Ishikawa (cell line): ENCODE data around the gene CPNE1.

Source experiments
- CEBPB ChIP-seq: IDR thresholded peaks from 2 replicates; pipeline ENCODE4 v1.6.1; 2012
- NFIC ChIP-seq: IDR thresholded peaks from 2 replicates; pipeline ENCODE4 v1.6.1; 2012
- RAD21 ChIP-seq: IDR thresholded peaks from 2 replicates; pipeline ENCODE4 v1.6.1; 2012; ENCODE audit warnings: low read depth
- TAF1 ChIP-seq: IDR thresholded peaks from 2 replicates; pipeline ENCODE4 v1.6.1; 2012; ENCODE audit warnings: low read depth, mild to moderate bottlenecking
- TCF12 ChIP-seq: IDR thresholded peaks from 2 replicates; pipeline ENCODE4 v1.6.1; 2012; ENCODE audit warnings: low read depth
- TEAD4 ChIP-seq: IDR thresholded peaks from 2 replicates; pipeline ENCODE4 v1.6.1; 2012
- USF1 ChIP-seq: IDR thresholded peaks from 2 replicates; pipeline ENCODE4 v1.6.1; 2012
- YY1 ChIP-seq: IDR thresholded peaks from 2 replicates; pipeline ENCODE4 v1.6.1; 2012; ENCODE audit warnings: low read depth
- TF ChIP-seq, protein P1 (sequence below): IDR thresholded peaks from 2 replicates; pipeline ENCODE4 v1.6.1; 2012
- TF ChIP-seq, protein P2 (sequence below): IDR thresholded peaks from 2 replicates; pipeline ENCODE4 v1.6.1; 2012; ENCODE audit warnings: low read depth, mild to moderate bottlenecking

GRCh38 chr20:35578469-35578868, 86.2 kb downstream of the CPNE1 start:
- TF ChIP-seq TCF12 (no peak), CEBPB (no peak), RAD21 (no peak), TAF1 (no peak), NFIC (no peak), TEAD4 (no peak), YY1 (no peak), USF1 (no peak)
- TF ChIP-seq, protein P1, sequence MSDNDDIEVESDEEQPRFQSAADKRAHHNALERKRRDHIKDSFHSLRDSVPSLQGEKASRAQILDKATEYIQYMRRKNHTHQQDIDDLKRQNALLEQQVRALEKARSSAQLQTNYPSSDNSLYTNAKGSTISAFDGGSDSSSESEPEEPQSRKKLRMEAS: no peak
- TF ChIP-seq, protein P2, sequence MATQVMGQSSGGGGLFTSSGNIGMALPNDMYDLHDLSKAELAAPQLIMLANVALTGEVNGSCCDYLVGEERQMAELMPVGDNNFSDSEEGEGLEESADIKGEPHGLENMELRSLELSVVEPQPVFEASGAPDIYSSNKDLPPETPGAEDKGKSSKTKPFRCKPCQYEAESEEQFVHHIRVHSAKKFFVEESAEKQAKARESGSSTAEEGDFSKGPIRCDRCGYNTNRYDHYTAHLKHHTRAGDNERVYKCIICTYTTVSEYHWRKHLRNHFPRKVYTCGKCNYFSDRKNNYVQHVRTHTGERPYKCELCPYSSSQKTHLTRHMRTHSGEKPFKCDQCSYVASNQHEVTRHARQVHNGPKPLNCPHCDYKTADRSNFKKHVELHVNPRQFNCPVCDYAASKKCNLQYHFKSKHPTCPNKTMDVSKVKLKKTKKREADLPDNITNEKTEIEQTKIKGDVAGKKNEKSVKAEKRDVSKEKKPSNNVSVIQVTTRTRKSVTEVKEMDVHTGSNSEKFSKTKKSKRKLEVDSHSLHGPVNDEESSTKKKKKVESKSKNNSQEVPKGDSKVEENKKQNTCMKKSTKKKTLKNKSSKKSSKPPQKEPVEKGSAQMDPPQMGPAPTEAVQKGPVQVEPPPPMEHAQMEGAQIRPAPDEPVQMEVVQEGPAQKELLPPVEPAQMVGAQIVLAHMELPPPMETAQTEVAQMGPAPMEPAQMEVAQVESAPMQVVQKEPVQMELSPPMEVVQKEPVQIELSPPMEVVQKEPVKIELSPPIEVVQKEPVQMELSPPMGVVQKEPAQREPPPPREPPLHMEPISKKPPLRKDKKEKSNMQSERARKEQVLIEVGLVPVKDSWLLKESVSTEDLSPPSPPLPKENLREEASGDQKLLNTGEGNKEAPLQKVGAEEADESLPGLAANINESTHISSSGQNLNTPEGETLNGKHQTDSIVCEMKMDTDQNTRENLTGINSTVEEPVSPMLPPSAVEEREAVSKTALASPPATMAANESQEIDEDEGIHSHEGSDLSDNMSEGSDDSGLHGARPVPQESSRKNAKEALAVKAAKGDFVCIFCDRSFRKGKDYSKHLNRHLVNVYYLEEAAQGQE: no peak
